CD1c-positive myeloid dendritic cell (primary cell): ENCODE measurements around the gene PLEKHD1.
"Not testable (repeated sequence)": the region's sequence is repeated elsewhere in the genome, so short reads cannot be mapped to it uniquely, and the experiment has no call there.

Experiments used
- DNase-seq: peaks from one replicate; pipeline ENCODE4 v3.0.0-alpha.2; 2016; ENCODE audit errors: extremely low spot score

Gene PLEKHD1

DNA sequence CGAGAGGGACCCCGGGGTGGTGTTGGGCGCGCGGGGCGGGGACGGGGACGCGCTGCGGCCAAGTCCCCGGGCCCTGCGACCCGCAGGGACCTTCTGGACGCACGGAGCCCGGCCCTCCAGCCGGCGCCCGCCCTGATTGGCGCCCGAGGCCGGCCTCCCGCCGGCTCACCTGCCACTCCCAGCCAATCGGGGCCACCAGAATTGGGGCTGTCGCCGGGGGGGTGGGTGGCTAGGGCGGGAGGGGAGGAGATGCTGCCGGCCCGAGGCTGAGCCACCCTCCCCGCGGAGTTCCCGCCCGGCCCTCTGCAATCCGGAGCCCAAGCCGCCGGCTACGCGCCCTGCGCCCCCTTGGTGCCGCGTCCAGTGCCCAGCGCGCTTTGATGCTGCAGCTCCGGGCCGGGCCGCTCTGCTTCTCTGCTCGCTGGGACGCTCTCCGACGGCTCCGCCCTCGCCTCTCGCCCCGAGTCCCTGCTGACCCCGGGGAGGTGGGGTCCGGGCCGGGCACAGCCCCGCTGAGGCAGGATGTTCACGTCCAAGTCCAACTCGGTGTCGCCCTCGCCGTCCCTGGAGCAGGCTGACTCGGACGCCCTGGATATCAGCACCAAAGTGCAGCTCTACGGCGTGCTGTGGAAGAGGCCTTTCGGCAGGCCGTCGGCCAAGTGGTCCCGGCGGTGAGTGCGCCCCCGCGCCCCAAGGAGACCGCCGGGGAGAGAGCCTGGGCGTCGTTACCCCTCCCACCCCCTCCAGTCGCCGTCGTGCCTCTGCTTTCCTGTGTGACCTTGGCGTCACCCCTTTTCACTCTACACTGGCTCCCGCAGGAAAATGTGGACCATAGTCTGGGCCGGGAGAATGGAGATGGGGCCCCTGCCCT lies at the start of gene PLEKHD1:
TSS of gene PLEKHD1 (plus strand) at position 285 of the 871 bp plus-strand sequence. CDS start at position 523, 238 bp downstream.
- no peak for DNase-seq

DNA sequence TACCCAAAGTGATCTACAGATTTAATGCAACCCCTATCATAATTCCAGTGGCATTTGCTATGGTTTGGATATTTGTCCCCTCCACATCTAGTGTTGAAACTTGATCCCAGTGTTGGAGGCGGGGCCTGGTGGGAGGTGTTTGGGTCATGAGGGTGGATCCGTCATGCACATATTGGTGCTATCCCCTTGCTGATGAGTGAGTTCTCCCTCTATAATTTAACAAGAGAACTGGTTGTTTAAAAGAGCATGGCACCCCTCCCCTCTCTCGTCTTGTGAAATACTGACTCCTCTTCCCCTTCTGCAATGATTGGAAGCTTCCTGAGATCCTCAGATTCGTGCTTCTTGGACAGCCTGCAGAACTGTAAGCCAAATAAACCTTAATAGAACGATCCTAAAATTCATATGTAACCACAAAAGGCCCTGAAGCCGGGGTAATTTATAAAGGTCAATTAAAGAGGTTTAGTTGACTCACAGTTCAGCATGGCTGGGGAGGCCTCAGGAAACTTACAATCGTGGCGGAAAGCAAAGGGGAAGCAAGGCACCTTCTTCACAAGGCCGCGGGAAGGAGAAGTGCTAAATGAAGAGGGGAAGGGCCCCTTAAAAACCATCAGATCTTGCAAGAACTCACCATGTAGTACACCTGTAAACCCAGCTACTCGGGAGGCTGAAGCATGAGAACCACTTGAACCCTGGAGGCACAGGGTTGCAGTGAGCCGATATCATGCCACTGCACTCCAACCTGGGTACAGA lies 44.8 kb upstream of the PLEKHD1 start:
- DNase-seq, result peak; percentile 36

DNA sequence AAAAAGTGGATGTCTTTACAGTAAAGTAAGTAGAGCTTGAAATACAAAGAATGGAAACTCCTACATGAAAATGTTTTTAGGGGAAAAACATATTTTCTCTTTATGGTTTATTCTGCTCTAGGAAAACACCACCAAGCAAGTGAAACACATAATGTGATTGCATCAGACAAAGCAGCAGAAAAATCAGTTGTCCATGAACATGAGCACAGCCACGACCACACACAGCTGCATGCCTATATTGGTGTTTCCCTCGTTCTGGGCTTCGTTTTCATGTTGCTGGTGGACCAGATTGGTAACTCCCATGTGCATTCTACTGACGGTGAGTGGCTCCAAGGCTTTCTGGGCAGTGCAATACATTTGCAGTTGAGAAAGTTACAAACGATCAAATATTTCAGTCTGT lies 42.6 kb upstream of the PLEKHD1 start:
- DNase-seq, result no peak

DNA sequence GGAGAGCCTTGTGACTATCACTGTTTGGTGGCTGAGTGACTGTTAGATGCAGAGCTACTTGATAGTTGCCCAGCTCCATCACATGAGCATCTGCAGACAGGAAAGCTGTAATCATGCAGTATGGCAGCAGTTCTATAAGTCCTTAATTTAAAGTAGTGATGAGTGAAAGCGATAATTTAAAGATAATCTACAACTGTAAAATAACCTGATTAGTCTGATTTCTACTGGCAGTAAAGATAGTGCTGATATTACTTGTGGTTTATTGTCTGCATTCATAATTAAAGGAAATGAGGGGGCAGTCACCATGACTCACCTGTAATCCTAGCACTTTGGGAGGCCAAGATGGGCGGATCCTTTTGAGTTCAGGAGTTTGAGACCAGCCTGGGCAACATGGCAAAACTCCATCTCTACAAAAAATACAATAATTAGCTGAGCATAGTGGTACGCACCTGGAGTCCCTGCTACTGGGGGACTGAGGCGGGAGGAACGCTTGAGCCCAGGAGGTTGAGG lies 41.2 kb upstream of the PLEKHD1 start:
- no peak for DNase-seq

DNA sequence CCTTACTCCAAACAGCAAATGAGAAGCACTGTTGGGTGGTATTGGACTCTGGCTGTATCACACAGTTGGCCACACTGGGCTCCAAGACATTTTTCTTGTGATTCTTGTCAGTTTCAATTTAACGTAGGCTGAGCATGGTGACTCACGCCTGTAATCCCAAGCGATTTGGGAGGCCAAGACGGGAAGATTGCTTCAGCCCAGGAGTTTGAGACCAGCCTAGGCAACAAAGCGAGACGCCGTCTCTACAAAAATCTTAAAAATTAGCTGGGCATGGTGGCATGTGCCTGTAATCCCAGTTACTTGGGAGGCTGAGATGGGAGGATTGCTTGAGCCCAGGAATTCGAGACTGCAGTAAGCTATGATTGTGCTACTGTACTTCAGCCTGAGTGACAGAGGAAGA lies 35.3 kb upstream of the PLEKHD1 start:
- no peak for DNase-seq

DNA sequence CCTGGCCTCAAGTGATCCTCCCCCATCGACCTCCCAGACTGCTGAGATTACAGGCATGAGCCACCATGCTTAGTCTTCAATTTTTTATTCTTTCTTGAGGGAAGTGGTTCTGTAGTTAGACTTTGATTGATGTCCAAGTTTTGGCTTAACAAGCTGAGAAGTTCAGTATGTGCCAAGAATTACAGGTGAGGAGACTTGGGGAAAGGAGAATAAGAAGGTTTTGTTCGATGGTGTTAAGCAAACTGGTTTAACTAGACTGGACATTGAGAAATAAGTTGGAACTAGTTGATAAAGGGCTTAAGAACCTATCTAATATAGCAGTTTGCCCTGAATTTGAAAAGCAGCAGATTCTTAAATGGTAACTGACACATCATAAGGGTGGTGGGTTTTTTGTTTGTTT lies 32.6 kb upstream of the PLEKHD1 start:
- no peak for DNase-seq

DNA sequence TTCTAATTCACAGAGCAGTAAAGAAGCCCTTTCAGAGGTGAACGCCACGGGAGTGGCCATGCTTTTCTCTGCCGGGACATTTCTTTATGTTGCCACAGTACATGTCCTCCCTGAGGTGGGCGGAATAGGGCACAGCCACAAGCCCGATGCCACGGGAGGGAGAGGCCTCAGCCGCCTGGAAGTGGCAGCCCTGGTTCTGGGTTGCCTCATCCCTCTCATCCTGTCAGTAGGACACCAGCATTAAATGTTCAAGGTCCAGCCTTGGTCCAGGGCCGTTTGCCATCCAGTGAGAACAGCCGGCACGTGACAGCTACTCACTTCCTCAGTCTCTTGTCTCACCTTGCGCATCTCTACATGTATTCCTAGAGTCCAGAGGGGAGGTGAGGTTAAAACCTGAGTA lies 26.2 kb upstream of the PLEKHD1 start:
- no peak for DNase-seq

DNA sequence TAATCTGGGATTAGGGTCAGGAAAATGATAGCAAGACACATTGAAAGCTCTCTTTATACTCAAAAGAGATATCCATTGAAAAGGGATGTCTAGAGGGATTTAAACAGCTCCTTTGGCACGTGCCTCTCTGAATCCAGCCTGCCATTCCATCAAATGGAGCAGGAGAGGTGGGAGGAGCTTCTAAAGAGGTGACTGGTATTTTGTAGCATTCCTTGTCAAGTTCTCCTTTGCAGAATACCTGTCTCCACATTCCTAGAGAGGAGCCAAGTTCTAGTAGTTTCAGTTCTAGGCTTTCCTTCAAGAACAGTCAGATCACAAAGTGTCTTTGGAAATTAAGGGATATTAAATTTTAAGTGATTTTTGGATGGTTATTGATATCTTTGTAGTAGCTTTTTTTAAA lies 25.4 kb upstream of the PLEKHD1 start:
- no peak for DNase-seq

DNA sequence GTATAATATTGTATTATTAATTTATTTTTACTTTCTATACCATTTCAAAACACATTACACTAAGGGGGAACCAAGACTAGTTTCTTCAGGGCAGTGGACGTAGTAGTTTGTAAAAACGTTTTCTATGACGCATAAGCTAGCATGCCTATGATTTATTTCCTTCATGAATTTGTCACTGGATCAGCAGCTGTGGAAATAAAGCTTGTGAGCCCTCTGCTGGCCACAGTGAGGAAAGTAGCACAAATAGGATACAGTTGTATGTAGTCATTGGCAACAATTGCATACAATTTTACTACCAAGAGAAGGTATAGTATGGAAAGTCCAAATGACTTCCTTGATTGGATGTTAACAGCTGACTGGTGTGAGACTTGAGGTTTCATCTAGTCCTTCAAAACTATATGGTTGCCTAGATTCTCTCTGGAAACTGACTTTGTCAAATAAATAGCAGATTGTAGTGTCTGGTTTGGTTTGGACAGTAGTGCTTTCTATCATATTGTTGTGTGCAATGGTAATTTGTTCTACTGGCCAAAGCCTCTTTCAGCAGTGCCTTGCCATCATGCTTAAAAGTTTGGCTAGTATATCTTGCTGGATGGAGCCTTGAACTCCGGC lies 24.3 kb upstream of the PLEKHD1 start:
- DNase-seq, result peak; percentile 84

DNA sequence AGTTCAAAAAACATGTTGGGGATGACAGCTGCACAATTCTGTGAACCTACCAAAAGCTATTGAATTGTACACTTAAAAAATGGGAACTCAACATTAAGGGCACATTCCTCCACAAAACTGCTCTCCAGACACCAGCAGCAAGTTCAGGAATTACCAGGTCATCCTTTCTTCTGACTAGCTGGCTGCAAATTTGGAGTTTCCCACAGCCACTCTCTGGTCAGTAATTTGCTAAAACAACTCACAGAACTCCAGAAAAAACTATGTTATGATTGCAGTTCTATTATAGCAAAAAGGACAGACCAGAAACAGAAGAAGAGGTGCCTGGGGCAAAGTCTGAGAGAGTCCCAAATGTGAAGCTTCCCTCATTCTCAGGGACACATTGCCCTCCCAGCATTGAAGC lies 20.1 kb upstream of the PLEKHD1 start:
- DNase-seq, result no peak

DNA sequence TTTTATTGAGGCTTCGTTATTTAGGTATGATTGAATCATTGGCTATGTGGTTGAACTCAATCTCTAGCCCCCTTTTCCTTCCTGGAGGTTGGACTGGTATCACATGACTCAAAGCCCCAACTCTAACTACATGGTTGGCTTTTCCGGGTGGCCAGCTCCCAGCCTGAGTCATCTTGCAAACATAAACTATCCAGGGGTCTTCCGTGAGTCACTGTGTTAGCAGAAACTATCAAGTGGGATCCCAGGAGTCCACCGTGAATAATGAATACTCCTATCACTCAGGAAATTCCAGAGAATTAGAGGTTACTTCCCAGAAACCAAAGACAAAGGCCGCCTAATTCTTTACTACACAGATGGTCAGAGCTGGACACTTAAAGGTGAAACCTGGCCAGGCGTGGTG lies 19.7 kb upstream of the PLEKHD1 start:
- DNase-seq, result no peak

DNA sequence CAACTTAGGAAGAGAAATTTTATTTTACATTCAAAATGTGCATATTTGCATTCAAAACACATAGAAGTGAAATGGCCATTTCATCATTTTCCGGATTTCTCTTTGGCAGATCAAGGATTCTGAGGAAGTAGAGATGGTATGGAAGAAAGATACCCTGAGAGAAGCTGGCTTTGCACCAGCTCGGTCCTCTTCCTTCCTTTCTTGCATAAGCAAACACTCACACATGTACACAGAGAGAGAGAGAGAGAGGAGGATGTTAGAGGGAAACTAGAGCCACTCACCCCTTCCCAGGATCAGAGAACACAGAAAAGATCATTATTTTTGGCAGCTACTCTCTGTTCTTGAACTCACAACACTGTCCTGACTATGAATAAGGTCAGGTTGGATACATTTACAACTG lies 15.6 kb upstream of the PLEKHD1 start:
- no peak for DNase-seq

DNA sequence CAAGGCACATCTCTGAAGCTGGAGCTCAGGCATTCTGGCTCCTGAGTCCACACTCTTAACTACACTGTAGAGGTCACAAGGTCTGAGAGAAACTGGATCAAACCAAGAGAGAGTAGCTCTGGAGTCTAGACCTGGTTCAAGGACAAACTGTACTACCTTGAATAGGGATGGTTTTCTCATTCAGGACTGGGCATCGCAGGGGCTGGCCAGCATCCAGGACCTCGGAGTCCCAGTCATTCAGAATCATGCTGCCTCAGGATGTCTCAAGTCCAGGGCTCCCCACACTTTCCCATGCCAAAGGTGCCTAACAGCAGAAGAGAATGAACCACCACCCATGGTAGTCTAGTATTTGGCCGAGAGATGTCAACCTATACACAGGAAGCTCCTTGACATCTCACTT lies 13.1 kb upstream of the PLEKHD1 start:
- DNase-seq, result no peak

DNA sequence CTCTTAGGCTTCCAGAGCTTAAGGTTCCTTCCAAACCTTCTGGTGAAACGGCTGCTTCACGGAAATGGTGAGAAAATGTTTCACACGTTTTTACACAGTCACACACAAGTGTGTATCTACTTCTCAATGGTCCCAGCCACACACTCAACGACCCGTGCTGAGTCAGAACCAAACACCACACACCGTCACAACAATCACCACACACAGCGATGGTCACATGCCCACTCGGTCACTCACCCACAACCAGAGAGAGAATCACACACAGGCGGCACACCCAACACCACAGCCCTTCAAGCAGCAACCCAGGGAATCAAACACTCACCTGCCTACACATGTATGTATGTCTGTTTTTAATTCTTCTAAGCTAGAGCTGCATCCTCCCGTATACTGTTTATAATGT lies 12.6 kb upstream of the PLEKHD1 start:
- no peak for DNase-seq

DNA sequence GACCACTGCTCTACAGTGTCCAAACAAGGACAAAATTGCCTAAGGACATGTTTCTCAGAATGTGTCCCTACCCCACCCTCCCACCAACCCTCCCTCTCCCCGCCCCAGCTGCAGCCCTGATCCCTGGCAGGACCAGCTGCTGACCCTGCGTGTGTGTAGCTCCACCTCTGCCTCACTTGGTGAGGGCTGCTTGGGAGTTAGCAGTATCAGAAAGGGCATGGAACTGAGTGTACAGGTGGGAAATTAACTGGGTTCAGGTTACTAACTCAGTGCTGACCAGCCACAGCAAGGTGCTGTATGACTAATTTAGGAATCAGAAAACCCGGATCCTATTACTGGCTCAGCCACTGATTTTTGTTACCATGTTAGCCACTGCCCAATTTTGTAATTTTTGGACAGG lies 11.3 kb upstream of the PLEKHD1 start:
- no peak for DNase-seq

DNA sequence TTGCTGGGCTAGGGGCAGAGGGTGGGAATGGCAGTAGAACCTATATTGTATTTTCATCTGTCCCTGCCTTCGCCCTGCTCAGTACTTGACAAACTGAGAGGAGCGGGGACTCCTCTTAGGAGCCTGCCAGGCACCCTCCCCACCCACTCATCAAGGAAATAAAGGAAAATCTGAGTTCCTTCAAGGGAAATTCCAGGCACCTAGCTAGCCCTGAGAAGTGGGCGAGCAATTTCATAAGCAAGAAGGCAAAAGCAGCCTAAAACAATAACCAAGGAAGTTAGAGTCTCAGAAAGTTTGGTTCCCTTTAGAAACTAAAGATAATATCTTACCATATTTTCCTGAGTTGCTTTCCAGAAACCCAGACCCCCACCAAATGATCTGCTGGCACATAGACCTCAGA lies 10.6 kb upstream of the PLEKHD1 start:
- DNase-seq, result no peak

DNA sequence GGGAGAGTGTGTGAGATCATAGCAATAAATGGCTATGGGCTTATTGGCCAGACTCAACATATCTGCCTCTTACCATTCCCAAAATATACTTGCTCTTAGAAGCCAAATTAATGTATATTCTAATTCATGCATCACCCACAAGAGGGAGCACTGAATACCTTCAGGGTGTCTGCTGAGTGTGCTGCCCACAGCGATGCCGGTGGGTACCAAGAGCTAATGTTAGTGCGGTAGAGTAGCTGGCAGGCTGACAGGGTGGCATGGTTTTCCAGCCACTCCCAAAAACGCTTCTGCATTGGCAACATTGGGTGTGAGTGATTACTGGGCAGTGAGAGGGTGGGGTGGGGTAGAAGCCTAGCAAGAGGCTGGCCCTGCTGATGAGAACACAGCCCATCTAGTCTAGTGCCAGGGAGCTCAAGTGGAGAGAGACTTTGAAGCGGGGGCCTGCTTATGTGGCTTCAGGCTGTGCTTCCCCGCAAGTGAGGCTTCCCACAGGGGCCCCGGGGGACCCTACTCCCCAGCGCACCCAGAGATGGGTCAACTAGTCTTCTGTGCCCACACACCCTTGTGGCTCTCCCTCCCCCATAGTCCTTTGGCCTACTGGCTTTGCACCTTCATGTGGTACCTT lies 9.2 kb upstream of the PLEKHD1 start:
- DNase-seq, result peak; percentile 8

DNA sequence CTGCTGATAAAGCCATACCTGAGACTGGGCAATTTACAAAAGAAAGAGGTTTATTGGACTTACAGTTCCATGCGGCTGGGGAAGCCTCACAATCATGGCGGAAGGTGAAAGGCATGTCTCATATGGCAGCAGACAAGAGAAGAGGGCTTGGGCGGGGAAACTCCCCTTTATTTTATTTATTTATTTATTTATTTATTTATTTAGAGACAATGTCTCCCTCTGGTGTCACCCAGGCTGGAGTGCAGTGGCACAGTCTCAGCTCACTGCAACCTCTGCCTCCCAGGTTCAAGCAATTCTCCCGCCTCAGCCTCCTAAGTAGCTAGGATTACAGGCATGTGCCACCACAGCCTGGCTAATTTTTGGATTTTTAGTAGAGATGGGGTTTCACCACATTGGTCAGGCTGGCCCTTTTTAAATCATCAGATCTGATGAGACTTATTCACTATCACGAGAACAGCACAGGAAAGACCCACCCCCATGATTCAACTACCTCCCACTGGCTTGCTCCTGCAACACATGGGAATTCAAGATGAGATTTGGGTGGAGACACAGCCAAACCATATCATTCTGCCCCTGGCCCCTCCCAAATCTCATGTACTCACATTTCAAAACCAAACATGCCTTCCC lies 7.6 kb upstream of the PLEKHD1 start:
- not testable (repeated sequence) for DNase-seq

DNA sequence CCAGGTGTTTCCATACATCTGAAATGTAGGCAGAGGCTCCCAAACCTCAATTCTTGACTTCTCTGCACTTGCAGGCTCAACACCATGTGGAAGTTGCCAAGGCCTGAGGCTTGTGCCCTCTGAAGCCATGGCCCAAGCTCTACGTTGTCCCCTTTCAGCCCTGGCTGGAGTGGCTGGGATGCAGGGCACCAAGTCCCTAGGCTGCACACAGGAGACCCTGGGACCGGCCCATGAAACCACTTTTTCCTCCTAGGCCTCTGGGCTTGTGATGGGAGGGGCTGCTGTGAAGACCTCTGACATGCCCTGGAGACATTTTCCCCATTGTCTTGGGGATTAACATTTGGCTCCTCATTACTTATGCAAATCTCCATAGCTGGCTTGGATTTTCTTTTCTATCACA lies 6.5 kb upstream of the PLEKHD1 start:
- not testable (repeated sequence) for DNase-seq

DNA sequence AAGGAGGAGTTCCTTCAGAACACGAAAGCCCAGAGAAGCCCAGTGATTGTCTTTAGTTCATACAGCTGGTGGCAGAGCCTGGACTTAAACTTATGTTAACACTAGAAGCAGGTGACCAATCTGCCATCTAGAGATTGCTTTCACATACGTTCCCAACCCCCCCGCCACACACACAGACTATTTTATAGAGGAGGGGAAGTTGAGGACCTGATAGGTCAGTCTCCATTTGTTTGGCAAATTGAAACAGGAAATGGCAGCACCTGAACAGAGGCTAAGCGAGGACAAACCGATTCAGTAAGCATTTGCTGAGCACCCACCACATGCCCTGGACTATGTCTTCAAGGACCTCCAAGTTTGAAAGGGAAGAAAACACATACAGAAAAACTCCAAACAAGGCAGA lies 4.8 kb upstream of the PLEKHD1 start:
- DNase-seq, result no peak

DNA sequence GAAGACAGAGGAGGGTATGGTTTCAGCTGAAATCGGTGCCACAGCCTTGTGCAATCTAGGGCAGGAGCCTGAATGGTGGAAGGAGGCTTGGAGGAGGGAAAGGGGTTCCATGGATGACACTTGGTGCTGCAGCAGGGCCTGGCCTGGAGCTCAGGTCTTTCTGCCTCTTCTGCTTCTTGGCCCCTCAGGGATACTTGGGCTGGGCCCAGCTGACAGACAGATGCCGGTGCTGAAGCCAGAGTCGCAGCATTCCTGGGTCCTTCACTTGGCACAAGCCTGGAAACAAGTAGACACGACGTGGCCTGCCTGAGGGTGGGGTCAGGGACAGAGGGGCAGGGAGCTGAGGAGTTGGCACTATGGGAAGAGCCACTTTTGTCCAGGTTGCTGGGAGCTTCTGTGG lies 4.4 kb upstream of the PLEKHD1 start:
- DNase-seq, result no peak
